Right kidney (tissue), 9 donors: ENCODE results near the gene CDH3.

Experiments used
- DNase-seq: peaks from one replicate; pipeline ENCODE4 v3.0.0-alpha.2; 2016
- long read RNA-seq, 8 donors: transcript quantifications; one replicate each; lab custom pipeline, GENCODE V29; 2026

Gene CDH3
- long read RNA-seq, donor 1, full-length matches to known transcripts: 8 of 14 reads
- long read RNA-seq, donor 1, partial matches to known transcripts: 6 of 14 reads
- long read RNA-seq, donor 1, other reads (novel, unspliced or antisense): 0 of 14 reads
- long read RNA-seq, donor 2, full-length matches to known transcripts: 9 of 18 reads
- long read RNA-seq, donor 2, partial matches to known transcripts: 9 of 18 reads
- long read RNA-seq, donor 2, other reads (novel, unspliced or antisense): 0 of 18 reads
- long read RNA-seq, donor 3, full-length matches to known transcripts: 3 of 3 reads
- long read RNA-seq, donor 3, partial matches to known transcripts: 0 of 3 reads
- long read RNA-seq, donor 3, other reads (novel, unspliced or antisense): 0 of 3 reads
- long read RNA-seq, donor 4, full-length matches to known transcripts: 3 of 3 reads
- long read RNA-seq, donor 4, partial matches to known transcripts: 0 of 3 reads
- long read RNA-seq, donor 4, other reads (novel, unspliced or antisense): 0 of 3 reads
- long read RNA-seq, donor 5, full-length matches to known transcripts: 10 of 10 reads
- long read RNA-seq, donor 5, partial matches to known transcripts: 0 of 10 reads
- long read RNA-seq, donor 5, other reads (novel, unspliced or antisense): 0 of 10 reads
- long read RNA-seq, donor 6, full-length matches to known transcripts: 6 of 20 reads
- long read RNA-seq, donor 6, partial matches to known transcripts: 14 of 20 reads
- long read RNA-seq, donor 6, other reads (novel, unspliced or antisense): 0 of 20 reads
- long read RNA-seq, donor 7: 0 reads
- long read RNA-seq, donor 8, full-length matches to known transcripts: 10 of 25 reads
- long read RNA-seq, donor 8, partial matches to known transcripts: 15 of 25 reads
- long read RNA-seq, donor 8, other reads (novel, unspliced or antisense): 0 of 25 reads

DNA sequence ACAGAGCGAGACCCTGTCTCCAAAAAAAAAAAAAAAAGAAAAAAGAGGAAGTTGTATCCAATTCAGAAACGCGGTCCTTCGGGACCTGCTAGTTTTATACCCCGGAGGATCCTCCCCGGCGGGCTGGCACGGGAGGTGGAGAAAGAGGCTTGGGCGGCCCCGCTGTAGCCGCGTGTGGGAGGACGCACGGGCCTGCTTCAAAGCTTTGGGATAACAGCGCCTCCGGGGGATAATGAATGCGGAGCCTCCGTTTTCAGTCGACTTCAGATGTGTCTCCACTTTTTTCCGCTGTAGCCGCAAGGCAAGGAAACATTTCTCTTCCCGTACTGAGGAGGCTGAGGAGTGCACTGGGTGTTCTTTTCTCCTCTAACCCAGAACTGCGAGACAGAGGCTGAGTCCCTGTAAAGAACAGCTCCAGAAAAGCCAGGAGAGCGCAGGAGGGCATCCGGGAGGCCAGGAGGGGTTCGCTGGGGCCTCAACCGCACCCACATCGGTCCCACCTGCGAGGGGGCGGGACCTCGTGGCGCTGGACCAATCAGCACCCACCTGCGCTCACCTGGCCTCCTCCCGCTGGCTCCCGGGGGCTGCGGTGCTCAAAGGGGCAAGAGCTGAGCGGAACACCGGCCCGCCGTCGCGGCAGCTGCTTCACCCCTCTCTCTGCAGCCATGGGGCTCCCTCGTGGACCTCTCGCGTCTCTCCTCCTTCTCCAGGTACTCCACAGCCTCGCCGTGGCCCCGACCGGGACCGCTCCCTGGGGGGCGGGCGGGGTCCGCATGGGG, at the start of gene CDH3:
TSS of gene CDH3 (plus strand) at position 596 of the 779 bp plus-strand sequence. CDS start at position 666, 70 bp downstream.
- peak; percentile 81 for DNase-seq

DNA sequence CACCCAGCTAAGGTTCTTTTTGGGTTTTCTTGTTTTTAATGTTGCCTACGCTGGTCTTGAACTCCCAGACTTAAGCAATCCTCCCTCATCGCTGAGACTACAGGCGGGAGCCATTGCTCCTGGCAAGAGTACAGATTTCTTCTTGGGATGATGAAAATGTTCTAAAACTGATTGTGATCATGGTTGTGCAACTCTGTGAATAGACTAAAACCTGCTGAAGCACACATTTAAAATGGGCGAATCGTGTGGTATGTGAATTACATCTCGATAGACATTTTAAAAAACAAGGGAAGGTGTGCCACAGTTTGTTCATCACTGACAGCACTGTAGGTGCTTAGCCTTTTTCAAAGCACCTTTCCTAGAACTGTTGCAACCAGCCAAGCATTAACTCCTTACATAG, 48.8 kb upstream of the CDH3 start:
- no peak for DNase-seq

DNA sequence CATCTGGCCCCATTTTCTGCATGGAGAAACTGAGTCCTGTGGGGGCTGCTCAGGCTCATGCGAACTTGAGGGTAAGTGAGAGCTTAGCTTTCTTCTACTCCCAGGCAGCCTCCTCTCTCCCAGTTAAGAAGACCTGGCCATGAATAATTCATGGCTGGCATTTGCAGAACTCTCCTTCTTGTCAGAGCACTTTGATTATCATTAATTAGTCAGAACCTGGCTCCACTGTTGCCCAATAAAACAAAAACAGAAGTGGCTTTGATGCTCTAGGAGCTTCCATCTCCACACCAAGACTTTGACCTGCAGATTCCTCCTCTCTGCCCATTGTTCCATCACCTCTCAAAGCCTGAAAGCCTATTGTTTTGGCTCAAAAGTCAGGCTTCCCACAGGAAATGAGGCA, 45.5 kb upstream of the CDH3 start:
- no peak for DNase-seq

DNA sequence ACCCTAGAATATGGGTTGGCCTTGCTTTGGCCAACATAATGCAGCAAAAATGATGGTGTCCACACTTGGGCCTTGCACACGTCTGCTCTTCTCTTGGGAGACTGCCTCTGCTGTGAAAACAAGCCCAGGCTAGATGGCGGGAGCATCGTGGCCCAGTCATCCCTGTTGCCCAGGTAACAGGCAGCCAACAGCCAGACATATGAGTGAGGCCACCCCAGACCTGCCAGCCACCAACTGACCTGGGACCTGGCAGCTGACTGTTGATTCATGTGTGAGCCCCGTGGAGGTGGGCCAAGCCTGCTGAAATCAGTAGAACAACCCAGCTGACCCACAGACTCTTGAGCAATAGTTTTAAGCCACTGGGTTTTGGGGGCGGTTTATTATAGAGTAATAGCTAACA, 39.4 kb upstream of the CDH3 start:
- no peak for DNase-seq

DNA sequence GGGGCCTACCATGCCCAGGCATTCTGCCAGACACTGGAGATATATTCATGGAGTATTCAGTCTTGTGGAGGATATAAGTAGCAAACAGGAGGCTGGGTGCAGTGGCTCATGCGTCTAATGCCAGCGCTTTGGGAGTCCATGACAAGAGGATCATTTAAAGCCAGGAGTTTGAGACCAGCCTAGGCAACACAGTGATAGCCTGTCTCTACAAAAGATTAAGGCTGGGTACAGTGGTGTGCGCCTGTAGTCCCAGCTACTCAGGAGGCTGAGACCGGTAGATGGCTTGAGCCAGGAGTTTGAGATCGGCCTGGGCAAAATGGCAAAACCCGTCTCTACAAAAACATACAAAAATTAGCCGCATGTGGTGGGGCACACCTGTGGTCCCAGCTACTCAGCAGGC, 37.7 kb upstream of the CDH3 start:
- no peak for DNase-seq

DNA sequence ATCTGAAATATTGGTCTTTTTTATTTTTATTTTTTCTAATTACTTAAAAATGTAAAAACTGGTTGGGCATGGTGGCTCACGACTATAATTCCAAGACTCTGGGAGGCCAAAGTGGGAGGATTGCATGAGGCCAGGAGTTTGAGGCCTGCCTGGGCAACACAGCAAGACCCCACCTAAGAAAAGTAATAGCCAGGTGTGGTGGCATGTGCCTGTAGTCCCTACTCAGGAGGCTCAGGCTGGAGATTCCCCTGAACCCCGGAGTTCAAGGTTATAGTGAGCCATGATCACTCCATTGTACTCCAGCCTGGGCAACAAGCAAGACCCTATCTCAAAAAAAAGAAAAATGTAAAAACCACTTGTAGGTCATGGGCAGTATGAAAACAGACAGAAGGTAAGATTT, 36.8 kb upstream of the CDH3 start:
- DNase-seq: no peak

DNA sequence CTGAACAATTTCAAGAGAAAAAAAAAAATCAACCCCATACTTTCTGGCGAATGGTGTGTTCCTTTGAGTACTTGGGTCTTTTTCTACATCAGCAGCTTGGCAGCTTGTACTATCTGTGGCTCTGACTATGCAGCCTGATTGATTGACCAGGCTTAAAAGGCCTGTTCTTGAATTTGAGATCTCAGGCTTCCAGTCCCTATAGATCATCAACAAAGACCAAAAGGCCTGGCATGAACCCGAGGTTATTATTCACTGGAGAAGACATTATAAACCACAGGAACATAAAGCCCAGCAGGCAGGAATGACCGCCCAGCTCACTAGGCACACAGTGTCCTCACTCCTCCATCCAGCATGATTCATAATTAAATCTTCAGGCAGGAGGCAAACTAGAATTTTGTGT, 32.1 kb upstream of the CDH3 start:
- no peak for DNase-seq

DNA sequence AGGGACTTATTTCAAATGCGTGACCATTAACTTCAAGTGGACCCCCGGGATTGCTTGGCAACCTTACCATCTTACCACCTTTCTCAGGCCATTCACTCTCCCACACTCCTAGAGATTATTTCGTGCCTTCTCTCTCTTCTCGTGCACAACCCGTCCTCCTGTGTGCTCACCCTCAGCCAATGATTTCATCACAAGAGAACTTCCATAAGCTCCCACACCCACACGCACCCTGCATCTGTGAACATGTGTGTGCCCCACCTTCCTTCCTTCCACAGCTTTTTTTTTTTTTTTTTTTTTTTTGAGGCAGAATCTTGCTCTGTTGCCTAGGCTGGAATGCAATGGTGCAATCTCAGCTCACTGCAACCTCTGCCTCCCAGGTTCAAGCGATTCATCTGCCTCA, 27.4 kb upstream of the CDH3 start:
- no peak for DNase-seq

DNA sequence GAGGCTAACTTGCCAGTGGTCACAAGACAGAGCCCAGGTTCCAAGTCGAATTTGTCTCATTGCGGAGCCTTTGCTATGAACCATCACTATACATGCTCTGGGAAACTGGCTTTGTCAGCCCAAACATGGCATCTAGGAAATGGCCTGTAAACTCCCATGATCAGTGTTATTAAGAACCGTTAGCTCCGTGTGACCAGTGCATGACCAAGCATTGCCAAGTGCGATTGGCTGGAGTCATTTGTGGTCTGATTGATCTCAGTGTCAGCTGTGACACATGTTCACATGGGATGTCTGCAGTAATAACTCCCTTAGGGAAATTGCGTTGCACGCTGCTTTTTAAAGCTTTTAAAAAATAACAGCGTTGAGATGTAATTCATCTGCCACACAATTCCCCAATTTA, 18.6 kb upstream of the CDH3 start:
- no peak for DNase-seq

DNA sequence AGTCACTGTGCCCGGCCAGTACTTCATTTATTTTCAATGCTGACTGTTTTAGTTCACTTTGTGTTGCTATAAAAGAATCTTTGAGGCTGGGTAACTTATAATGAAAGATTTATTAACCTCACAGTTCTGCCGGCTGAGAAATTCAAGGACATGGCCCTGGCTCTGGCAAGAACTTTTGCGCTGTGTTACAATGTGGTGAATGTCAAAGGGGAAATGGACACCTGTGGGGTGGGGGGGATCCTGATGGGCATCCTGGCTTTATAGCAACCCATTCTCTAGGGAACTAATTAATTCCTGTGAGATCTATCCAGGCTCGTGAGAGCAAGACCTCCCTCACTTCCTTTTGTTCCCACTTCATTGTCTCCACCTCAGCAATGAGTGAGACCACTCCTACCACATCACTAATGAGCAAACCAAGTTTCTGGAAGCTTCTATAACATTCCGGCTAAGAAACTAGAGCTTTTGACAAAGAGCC, 17.1 kb upstream of the CDH3 start:
- DNase-seq: no peak

DNA sequence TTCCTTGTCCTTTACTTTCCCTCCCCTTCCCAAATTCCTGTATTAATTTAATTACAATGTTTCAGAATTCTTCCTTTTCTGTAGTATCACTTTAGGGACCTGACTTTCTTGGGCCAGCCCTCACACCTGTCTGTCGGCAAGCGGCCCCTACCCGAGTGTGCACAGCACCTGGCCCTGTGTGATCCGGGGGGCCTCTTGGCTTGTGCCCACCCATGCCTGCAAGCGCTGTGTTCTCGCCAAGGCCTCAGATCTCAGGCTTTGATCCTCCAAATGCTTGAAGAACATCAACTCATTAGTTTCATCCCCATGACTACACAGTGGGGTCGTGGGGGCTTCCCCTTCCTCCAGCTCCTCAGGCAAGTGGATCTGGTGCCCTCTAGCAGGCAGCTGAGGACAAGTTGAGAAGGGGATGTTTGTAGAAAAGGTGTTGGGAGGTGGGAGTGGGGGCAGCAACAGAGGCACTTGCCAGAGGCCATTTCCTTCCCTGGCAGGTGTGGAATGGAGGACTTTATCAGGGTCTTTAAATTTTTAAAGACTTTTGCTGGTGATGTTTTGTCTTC, 15.7 kb upstream of the CDH3 start:
- no peak for DNase-seq

DNA sequence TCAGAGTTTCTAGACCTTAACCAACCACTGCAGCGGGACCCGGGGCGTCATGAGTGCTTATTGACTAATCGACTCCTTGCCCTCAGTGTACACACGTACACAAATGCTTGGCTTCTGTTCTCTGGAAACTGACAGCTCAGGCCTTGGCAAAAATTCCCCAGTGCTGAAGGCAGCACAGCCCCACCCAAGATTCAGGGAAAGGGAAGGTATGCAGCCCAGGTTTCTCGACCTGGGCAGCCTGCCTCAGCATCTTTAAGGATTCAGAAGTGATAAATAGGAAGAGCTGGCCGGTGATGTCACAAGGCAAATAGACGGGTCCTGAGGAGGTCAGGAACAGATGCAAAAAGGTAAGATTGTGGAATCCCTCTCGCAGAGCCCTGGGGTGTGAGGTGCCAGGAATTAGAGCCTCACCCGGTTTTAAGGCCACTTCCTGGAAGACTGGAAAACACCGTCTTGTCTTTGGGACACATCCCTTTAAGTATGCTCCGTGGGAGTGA, 9.0 kb upstream of the CDH3 start:
- no peak for DNase-seq

DNA sequence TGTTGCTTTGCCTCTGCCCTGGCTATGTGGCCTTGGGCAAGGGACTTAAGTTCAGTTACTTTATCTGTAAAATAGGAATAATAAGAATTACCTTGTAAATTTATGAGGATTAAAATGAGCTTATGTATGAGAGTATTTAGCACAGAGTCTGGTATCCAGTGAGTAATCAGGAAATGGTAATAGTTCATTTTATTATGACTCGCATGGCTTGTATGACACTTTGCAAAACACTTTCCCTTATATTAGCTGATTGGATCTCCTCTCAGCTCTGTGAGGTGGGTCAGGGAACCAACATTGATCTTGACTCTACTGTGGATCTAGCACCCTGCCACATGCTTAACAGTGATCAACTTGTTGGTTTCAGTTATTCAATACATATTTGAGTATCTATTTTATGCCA, 8.3 kb upstream of the CDH3 start:
- DNase-seq: no peak

DNA sequence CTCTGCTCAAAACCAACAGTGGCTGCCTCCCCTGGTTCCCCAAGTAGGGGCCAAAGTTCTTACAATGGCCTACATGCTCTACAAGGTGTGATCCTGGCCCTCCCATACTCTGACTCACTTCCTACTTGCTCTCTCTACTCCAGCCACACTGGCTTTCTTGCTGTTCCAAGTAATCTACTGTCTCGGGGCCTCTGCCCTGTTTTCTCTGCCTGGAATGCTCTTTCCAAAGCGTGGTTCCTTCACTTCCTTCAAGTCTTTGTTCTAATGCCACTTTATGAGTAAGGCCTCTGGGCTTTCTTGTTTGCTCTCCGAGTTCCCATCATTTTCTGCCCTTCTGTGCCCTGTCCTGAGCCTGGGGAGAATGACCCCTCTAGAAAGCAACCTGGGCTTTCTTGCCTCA, 4.1 kb upstream of the CDH3 start:
- DNase-seq: no peak

DNA sequence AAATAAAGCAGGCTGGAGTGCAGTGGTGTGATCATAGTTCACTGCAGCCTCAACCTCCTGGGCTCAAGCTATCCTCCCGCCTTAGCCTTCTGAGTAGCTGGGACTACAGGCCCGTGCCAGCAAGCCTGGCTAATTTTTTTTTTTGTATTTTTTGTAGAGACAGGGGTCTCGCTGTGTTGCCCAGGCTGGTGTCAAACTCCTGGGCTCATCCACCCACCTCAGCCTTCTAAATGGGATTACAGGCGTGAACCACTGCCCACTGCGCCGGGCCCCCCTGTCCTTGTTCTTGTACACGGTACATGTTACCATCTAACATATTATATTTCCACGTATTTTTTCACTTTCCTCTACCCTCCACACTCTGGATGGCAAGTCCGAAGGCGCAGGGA, 3.1 kb upstream of the CDH3 start:
- no peak for DNase-seq

DNA sequence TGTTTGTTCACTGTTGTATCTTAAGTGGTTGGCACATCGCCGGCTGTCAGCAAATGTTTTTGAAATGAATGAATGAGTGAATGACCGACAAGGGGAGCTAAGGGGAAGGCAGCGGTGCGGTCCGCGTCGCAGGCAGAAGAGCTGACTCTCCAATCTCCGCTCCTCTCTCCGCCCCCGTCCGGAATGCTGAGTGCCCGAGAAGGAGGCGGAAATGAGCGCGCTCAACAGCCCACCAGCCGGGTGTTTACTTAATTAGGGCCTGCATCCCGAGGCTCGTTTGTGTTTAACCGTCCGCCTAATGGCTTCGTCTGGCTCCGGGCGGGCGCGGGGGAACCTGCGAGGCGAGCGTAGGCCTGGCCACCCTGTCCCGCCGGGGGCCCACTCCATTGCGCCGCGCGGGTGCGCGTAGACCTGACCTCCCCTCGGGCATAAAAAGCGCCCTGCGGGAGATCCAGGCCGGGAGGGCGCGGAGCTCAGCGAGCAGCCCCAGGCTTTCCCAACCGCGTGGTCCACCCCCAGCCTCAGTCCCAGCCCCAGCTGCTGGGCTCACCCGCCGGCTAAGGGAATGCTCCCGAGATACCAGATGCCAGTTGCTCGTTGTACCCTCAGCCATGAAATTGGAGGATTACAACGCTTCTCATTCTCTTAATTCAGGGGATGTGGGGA, 2.5 kb upstream of the CDH3 start:
- DNase-seq: peak; percentile 79

DNA sequence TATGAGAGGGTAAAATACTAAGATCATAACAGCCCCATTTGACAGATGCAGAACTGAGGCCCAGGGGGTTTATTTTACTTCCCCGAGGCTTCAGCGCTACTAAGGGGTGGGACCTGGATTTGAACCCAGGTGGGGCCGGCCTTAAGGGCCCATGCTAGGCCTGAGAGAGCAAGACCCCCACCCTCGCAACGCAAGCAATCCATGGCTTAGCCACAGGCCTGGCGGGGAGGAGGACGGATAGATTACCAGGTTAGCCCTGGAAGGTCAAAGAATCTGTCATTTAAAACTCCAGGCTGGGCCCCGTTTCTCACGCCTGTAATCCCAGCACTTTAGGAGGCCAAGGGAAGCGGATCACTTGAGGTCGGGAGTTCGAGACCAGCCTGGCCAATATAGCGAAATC, 1.9 kb upstream of the CDH3 start:
- DNase-seq: no peak

DNA sequence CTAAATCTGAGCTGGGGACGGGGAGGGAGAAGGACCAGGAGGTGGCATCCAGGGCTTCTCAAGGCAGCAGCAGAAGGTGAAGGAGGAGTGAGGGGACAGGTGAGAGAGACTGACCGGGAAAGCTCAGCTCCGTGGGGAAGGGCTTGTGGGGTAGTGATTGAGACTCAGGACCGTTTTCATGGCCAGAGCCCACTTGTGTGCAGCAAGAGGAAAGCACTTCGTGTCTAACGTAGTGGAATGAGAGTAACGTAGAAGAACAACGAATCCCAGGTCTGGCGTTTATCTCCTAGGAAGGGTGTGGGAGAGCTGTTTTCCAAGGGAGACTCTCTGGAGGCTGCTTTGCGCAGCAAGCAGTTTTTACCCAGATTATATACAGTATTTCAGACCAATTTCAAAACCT, 1.3 kb upstream of the CDH3 start:
- DNase-seq: peak; percentile 51

DNA sequence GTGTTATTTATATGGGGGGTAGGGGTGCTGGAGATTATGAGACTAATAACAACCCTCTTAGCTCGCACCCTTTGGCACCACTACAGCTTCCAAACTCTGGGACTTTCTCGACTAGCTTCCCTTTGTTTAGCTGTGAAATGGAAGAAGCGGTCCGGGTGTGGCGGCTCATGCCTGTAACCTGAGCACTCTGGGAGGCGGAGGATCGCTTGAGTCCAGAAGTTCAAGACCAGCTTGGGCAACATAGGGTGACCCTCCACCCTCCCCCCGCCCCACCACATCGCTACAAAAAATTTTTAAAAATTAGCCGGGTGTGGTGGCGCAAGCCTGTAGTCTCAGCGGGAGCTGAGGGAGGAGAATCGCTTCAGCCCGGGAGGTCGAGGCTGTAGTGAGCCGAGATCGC, 814 bp upstream of the CDH3 start:
- DNase-seq: no peak

DNA sequence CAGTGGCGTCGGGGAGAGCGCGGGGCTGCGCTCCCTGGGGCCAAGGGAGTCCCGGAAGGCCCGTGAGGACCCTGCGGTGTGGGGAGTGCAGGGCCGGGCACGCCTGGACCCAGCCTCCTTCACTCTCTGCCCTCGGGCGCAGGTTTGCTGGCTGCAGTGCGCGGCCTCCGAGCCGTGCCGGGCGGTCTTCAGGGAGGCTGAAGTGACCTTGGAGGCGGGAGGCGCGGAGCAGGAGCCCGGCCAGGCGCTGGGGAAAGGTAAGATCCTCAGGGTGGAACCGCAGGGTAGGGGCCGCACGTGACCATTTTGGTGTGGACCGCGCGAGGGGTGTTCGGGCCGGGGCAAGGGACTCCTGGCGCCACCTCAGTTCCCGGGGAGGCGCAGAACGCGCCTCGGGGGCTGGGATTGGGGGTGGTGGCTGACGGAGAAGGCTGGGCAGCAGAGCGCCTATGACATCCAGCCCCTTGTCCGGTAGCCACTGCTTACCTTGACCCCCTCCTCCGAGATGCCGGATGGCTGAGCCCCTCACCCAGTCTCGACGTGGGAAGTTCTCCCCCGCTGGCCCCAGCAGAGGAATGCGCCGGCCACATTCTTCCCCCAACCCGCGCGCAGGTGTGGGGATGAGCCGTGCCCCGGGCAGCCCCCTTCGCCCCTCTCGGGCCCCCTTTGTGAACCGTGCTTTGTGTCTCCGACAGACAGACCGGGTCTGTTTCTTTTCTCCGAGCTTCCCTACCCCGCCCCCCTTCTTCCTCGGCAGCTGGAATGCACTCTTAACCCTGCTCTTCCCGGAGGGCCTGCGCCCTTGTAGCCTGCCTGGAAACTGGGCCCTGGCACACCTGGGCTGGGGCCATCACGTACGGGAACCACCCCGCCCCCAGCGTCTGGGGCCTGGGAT, 631 bp downstream of the CDH3 start:
- peak; percentile 74 for DNase-seq
